ENCODE results near the gene RBPJ.
A peak's percentile ranks its signal among the peaks of the same experiment; 100 is the strongest.

RBPJ gene

DNA sequence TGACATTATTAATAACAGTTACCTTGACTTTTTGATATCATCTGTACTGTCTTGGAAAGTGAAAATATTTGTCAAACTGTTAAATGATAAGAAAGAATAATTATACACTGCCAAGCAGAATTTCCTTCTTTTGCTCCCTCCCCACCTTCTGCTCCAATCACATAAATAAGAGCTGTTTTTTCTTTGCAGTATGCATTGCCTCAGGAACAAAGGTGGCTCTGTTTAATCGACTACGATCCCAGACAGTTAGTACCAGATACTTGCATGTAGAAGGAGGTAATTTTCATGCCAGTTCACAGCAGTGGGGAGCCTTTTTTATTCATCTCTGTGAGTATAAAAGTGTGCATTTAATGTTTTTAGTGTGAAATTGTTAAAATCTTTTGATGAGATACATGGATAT, 103.3 kb downstream of the RBPJ start:
- no peak for DNase-seq

DNA sequence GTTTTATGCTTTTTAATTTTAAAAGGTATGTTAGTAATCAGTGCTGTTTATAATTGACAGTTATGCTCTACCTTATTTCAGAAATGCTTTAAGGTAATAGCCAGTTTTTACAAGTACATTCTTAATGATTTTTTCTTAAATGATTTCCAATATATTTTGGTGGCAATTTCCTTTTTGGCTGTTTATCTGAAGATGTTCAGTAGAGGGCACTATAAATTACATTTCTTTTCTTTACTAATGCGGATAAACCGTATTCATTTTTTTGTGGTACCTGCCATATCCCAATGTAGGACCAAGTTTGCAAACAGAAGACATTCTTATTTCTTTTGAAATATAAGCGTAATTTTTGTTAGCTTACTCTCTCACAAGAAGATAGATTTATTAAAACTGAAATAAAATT, 104.0 kb downstream of the RBPJ start:
- DNase-seq: no peak

DNA sequence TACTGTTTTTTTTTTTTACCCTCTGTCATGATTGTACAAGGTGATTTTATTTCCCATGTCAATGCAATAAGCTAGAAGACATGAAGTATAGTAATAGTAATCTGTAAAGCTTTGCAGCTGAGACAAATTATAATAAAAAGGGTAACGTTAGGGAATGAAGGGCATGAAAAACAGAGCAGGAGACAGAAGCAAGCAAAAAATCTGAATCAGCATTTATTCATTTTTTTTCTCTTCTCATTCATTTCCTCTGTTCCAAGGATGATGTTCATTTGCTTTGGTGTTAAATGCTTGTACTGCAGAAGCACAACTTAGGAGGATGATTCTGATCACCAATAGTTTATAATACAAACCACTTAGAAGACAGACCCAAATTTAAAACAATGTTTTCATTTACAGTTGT, 105.1 kb downstream of the RBPJ start:
- no peak for DNase-seq

DNA sequence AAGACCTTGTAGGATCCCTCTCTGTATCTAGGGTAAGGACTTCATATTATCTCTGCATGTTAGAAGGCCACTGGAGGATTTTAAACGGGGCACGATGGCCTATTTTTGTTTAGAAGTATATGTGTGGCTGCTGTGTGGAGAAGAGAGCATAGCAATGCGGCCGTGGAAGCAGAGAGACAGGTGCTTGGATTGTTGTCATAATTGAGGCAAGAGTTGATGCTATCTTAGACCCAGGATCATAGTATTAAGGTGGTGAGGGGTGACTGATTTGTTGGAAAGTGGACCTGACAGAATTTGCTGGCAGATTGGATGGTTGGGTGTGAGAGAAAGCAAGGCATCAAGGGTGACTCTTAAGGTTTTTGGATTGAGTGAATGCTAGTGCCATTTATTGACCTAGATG, 106.1 kb downstream of the RBPJ start:
- DNase-seq: no peak

DNA sequence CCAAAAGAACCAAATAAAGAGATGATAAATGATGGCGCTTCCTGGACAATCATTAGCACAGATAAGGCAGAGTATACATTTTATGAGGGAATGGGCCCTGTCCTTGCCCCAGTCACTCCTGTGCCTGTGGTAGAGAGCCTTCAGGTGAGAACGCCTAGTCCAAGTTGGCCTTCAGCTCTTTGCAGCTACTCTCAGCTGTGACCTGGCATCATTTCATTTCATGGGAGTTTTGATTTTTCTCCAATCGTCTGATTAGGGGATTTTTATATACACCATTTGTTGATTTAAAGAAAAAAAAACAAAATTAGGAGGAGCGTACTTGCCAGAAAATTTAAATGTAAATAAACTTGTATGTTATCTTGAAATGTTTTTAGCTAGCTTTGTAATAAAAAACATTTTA, 109.1 kb downstream of the RBPJ start:
- no peak for DNase-seq

DNA sequence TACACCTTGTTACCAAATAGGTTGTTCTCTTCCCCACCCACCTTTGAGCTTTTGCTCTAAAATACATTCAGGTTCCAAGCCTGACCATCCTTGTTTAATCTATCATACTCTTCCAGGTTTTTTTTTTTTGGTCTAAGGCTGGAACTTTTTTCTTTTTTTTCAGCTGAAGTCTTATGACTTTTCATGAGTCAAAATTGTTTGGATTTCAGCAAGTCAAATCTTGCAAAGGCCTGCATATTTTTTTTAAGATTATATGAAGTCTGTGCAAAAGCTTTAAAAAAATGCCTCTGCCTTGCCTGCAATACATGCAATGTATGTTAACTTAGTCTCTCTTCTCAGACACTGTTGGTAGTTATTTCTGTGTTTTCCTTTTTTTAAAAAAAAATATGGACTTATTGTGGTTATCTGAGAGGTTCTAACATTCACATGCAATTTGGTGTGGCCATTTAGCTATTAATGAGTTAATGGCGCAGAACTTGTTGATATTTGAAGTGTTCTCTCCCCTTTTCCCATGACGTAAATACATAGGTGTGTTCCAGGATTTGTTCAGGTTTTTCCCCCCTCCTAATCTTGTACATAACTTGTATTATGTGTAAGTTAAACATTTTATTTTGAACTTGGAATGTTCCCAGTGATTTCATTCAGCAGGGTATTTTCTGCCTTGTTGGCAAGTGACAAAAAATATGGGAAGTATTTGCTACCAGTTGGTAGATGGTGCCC, 110.8 kb downstream of the RBPJ start:
- no peak for DNase-seq

DNA sequence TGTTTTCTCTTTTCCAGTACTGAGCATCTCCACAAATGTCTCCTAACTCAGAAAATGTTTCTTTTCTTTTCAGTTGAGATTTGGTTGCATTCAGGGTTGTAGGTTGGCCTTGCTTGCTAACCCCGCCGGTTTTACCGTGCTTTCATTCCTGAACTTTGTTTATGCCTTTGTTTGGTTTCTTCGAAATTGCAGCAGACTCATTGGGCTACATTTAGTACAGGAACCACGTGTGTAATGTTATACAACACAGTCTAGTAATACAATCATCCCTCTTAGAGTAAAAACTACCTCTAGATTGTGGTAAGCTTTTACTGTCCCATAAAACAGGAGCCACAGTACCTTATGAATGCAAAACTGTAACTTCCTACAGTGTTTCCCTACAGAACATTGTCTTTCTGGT, 111.6 kb downstream of the RBPJ start:
- no peak for DNase-seq

DNA sequence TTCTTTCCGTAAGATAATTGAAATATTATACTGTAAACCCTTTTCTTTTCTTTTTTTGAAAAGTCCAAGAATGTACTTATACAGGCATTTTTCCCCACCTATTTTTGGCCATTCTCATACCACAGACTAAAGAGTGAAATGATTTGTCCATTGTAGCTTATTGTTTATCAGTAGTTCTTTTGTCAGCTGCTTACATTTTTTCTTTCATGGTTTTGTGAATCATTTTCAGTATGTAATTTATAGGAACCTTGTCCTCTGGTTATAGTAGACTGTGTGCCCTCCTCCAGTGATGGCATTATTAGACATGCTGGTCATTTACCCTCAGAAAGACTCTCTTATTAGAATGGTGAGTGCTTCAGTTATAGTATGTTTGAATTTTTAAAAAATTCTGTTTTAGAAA, 112.7 kb downstream of the RBPJ start:
- no peak for DNase-seq

DNA sequence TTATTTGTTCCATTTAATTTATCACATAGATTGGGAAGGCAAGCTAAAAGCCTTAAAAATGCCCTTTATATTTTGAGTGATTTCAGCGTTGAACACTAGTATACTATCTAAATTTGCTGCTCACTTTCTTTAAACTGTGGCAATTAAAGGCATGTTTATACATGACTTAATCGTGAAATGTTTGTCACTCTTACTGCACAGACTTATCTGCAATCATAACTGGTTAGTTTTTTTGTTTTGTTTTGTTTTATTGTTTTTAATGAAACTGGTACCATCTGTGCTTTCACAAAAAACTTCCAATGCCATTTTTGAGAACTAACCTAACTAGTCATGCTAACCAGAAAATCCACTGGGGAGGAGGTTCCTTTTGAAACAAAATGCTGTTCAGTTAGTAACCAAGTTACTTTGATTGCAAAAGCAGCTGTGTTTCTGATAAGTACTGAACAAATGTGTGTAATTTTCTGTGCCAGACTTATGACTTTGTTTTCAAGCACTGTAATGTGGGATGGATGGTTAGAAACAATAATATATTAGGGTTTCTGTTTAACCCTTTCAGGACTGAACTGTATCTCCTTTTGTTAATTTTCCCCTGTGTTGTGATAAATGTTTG, 113.3 kb downstream of the RBPJ start:
- no peak for DNase-seq

DNA sequence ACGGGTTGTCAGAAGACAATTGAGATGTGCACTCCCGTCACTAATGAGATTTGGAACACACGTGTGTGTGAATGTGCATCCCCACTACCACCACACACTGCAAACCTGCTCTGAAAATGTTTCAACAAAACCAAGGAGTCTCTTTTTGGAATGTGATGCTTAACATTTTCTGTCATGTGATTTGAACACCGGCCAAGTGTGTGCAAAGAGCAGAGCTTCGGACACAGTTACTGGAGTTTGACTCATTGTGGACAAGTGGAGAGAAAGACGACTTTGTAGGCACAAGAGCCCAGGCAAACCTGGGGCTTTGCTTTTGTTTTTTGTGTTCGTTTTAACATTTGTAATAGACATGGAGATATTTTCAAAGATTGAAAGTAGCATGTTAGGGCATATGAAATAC, 120.3 kb downstream of the RBPJ start:
- DNase-seq: peak; percentile 36

DNA sequence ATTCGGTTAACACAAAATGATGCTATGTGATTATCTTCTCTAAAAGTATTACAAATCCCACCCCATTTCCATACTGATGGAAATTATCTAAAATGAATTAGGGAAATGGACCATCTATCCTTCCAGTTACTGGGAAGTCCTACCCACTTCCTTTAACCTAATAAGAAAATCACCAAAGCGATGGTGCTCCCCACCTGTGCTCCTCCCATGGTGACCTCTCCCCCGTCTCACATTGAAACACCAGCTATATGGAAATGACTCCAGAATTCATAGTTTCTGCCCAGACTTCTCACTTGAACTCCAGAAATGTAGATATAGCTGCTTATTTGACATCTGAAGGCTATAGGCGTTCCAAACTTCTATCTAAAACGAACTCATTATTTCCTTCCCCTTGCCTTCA, 121.0 kb downstream of the RBPJ start:
- no peak for DNase-seq

DNA sequence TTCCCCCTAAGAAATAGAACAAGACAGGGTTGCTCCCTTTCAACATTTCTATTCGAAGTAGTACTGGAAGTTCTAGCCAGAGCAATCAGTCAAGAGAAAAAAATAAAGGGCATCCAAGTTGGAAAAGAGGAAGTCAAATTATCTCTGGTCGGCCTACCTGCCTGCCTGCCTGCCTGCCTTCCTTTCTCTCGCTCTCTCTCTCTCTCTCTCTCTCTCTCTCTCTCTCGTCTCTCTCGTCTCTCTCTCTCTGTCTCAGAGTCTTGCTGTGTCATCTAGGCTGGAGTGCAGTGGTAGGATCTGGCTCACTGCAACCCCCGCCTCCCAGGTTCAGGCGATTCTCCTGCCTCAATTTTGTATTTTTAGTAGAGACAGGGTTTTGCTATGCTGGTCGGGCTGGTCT, 126.6 kb downstream of the RBPJ start:
- DNase-seq: no peak

DNA sequence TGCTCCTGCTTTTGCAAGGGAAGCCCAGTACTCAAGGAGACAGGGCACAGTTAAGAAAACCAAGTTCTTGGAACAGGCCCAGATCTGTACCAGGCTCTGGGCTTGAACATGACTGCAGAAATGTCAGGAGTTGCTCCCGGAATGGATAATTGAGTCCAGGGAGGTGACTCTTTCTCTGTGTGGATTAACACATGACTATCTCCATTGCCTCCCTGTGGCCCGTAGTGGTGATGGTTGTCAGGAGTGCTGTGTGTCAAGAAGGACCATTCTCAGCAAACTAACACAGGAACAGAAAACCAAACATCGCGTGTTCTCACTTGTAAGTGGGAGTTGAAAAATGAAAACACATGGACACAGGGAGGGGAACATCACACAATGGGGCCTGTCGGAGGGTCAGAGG, 129.6 kb downstream of the RBPJ start:
- no peak for DNase-seq

DNA sequence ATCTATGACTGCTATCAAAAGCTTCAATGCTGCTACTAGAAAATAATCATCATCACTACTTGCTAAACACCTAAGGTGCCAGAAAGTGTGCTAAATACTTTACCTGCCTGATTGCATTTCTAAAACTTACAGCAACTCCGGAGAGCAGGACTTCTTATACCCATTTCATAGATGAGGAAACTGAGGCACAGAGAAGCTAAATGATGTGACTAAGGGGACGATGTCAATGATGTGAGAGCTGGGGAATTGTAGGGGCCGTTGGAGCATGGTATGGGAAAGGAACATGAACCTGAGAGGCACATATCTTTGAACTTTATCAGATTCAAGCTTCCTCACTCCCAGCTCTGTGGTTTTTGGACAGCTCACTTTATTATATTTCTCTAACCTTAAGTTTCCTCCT, 130.8 kb downstream of the RBPJ start:
- no peak for DNase-seq

DNA sequence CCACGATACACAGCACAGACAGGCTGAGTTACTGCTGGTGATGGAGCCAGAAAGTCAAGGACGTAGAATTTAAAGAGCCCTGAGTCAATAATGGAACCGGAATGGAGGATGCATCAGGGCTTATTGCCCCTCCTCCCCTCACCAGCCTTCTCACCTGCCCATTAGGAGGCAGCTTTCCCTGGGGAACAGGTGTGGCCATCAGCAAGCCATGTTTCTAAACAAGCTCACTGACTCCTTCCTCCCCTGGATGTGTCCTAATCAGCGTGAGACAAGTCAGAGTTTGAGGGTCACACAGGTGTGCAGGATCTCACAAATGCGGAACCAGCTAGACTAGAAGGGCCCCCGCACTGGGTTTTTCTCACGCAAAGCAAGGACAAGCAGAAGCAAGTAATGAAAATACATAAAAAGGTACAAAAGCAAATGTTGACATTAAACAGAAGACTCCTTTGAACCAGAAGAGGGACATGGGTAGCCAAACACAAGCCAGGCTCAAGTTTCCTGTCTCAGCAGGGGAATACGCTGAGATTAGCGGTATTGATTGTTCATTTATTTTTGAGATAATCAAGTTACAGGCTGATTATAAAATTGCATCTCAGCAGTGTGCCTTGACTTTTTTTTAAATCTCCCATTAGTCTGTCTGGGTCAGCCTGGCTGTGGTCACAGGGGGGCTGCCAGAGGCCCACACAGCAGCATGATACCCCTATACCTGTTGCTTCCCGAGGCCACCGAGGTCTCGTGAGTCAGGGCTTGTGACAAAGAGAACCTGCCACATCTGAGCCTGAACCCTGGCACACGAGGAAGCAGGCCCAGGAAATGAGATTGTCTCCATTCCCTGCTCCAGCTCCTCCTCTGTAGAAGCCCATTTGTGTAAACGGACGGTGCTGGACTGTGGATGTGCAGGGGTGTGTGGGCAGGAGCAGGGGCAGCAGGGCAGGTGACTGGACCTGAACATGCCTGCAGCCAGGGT, 132.0 kb downstream of the RBPJ start:
- no peak for DNase-seq

DNA sequence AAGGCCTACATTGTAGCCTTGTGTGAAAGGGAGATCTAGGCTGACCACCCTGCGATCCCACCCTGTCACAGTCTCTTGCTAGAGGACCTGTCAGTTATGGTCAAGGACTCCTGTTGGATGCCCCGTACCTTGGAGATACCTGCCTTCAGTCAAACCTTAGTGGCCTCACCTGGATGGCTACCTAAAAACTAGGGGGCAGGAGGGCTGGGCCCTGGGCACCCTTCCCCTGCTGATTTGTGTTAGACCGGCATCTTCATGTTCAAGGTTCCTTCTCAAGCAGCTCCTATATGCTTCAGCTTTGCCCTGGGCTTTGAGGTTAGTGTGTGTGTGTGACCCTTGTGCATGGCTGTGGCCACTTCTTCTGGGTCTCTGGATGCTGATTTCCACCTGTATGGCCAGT, 134.1 kb downstream of the RBPJ start:
- no peak for DNase-seq

DNA sequence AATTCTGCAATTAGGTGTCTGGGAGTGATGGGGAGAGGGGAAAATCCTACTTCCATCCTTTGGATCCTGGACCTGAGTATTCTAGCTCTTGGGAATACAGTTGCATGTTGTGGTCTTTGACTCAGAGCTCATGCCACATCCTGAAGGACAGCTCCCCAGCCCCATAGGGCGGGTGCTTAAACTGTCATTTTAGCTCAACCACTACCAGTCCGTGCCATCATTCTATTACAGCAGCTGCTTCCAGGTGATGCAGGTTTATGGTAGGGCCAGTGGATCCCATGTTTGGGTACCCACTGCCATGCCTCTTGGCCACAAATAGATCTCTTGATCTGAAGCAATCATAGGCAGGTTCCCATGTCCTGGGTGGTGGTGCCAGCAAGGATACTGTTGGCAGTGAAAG, 134.8 kb downstream of the RBPJ start:
- no peak for DNase-seq

DNA sequence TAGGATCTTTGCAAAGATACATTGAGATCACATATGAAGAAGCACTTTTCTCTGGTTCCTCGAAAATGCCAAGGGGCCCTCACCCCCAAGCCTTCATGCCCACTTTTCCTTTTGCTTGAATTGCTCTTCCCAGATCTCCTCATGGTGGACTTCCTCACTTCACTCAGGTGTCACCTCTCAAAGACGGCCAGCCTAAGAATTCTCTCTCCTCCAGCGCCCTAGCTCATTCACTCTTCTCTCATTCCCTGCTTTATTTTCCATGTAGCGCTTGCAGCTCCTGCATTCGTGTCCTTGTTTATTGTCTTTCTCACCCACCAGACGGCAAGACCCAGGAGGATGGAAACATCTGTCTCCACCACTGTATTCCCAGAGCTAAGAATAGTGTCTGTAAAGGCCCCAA, 136.6 kb downstream of the RBPJ start:
- no peak for DNase-seq

DNA sequence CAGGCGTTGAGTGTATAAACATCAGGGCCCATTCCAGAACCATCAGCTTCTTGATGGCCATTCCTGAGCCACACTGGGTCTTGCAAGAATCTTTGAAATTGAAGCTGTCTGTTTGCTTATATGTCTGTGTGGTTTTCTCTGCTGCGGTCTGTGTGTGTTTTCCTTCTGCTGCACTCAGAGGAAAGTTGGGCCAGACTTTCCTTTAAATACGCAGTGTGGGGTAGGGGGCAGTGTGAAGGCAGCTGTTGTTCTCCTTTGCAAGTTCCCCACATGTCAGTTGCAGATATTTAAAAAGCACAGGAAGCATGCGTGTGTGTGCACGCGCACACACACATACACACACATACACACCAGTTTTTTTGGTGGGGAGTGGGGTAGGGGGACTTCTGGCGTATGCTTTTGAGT, 137.3 kb downstream of the RBPJ start:
- peak; percentile 62 for DNase-seq

DNA sequence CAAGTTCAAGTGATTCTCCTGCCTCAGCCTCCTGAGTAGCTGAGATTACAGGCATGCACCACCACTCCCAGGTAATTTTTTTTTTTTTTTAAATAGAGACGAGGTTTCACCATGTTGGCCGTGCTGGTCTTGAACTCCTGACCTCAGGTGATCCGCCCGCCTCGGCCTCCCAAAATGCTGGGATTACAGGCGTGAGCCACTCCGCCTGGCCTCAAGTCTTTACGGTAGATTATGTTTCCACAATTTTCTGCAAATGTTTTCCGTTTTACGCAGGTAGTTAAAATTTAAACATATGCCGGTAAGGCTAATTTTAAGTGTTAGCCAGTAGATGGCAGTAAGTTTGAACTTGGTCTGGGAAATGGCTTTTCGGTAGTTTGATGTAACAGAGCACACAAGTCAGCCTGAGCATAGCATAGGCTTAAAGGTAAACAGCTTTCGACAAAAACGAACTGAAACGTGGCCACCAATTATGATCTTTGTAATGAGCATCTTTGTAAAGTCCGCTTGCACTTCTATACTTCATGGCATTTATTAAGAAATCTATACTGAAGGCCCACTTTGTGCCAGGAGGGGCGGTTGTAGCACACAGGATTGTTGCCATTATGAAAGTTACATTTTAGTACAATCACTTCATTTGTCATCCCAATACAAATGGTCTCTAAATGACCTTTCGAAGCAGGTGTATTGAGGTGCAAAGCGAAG, 138.4 kb downstream of the RBPJ start:
- DNase-seq: peak; percentile 70

DNA sequence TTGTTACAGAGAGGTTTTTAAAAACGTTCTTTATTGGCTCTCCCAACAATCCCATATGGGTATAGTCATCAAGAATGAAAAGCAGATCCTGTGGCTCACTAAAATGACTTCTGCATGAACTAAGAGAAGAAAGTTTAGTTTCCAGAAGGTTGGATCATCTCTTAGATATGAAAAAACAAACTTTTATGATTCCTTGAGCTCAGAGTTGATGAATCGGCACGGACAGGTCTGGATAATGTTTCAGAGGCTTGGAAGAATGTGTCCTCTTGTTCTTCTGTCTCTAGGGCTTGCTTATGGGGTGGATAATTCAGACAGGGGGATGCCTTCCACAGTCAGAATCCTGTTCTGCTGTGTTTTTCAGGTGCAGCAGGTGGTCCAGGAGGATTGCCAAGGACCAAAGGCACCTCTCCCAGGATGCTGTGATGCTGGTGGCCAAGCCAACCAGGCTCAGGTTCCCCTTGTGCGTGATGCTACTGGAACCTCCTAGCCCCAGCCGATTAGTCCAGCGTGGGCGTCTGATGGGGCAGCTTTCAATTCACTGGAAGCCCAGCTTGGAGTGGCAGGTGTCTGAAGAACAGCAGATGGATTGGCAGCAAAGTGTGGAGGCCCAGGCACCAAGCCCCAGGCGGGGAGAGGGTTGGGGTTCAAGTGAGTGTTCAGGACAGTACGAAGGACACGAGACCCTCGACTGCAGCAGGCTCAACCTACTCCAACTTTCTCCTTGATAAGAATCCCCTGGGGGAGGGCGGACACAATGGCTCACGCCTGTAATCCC, 139.1 kb downstream of the RBPJ start:
- peak; percentile 61 for DNase-seq

DNA sequence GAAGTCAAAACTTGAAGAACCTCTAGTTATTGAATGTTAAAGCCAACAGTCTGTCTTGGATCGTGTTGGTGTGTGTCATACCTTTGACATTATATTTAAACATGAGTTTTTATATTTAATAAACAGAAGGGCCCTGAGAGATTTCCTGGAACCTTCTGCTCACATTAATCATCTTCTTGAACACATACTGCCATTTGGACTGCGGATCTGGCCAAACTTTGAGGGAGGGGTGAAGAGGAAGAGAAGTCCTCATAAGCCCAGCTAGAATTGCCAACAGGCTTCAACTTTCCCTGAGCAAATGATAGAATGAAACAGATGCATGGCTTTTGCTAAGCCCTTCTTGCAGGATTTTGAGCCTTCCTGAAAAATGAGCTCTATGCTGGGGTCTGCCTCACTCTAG, 142.1 kb downstream of the RBPJ start:
- DNase-seq: peak; percentile 6

All from fibroblast of skin of abdomen (primary cell).